GM21381 (cell line): ENCODE results near the gene NR3C2.

ENCODE experiments used
- ATAC-seq: cut with Tn5 transposase; IDR thresholded peaks from one replicate; pipeline ENCODE4 v1.9.1; 2021; ENCODE audit warnings: mild to moderate bottlenecking, moderate library complexity; ENCODE audit not compliant: unreplicated experiment

NR3C2 gene

GRCh38 chr4:148266921-148267320 is 175.3 kb downstream of the NR3C2 start:
- ATAC-seq = no peak

- ATAC-seq = no peak
Measured at GRCh38 chr4:148266240-148266639, 176.0 kb downstream of the NR3C2 start.

- no peak for ATAC-seq
Measured at GRCh38 chr4:148265627-148266026, 176.6 kb downstream of the NR3C2 start.

GRCh38 chr4:148263802-148264201 is 178.4 kb downstream of the NR3C2 start:
- ATAC-seq = no peak

- ATAC-seq = no peak
Measured at GRCh38 chr4:148263127-148263526, 179.1 kb downstream of the NR3C2 start.

GRCh38 chr4:148261848-148262247 is 180.4 kb downstream of the NR3C2 start:
- no peak for ATAC-seq

- ATAC-seq = no peak
Measured at GRCh38 chr4:148259841-148260240, 182.4 kb downstream of the NR3C2 start.

GRCh38 chr4:148258535-148258934 is 183.7 kb downstream of the NR3C2 start:
- ATAC-seq = no peak

- no peak for ATAC-seq
Measured at GRCh38 chr4:148255344-148255720, 186.9 kb downstream of the NR3C2 start.

GRCh38 chr4:148254621-148255343 is 187.4 kb downstream of the NR3C2 start:
- no peak for ATAC-seq

- no peak for ATAC-seq
Measured at GRCh38 chr4:148253768-148254167, 188.4 kb downstream of the NR3C2 start.

- no peak for ATAC-seq
Measured at GRCh38 chr4:148248824-148249223, 193.4 kb downstream of the NR3C2 start.

- no peak for ATAC-seq
Measured at GRCh38 chr4:148245015-148245414, 197.2 kb downstream of the NR3C2 start.

GRCh38 chr4:148243837-148244236 is 198.4 kb downstream of the NR3C2 start:
- ATAC-seq = no peak

GRCh38 chr4:148240241-148240640 is 202.0 kb downstream of the NR3C2 start:
- no peak for ATAC-seq

- no peak for ATAC-seq
Measured at GRCh38 chr4:148239494-148239985, 202.7 kb downstream of the NR3C2 start.

GRCh38 chr4:148238811-148239493 is 203.3 kb downstream of the NR3C2 start:
- no peak for ATAC-seq

- no peak for ATAC-seq
Measured at GRCh38 chr4:148238086-148238485, 204.1 kb downstream of the NR3C2 start.

GRCh38 chr4:148235809-148236208 is 206.4 kb downstream of the NR3C2 start:
- ATAC-seq = no peak

GRCh38 chr4:148229798-148230197 is 212.4 kb downstream of the NR3C2 start:
- no peak for ATAC-seq

- ATAC-seq = no peak
Measured at GRCh38 chr4:148229028-148229427, 213.2 kb downstream of the NR3C2 start.

- ATAC-seq = no peak
Measured at GRCh38 chr4:148227147-148227546, 215.1 kb downstream of the NR3C2 start.
